K562 (cell line): ENCODE measurements around the gene TMEM270. TPM values are rescaled to one million over a fixed set of nuclear protein-coding genes. Genes with fewer than 3 reads are reported as not detected.

Source experiments
- CBX2 ChIP-seq: fragments of 200-600 bp; sonication (generic); IDR thresholded peaks from one replicate; pipeline ENCODE4 v1.6.1; 2012; ENCODE audit warnings: mild to moderate bottlenecking, low read length, inconsistent platforms; ENCODE audit not compliant: insufficient read depth, poor library complexity, severe bottlenecking
- CEBPB ChIP-seq: fragments of 450-650 bp; IDR thresholded peaks from 2 replicates; pipeline ENCODE4 v1.6.1; 2016; ENCODE audit warnings: missing genetic modification characterization, missing compliant biosample characterization
- GTF2A2 ChIP-seq: IDR thresholded peaks from 2 replicates; pipeline ENCODE4 v1.6.1; 2016; ENCODE audit warnings: mild to moderate bottlenecking, missing genetic modification characterization, missing compliant biosample characterization
- HNRNPUL1 ChIP-seq: fragments of 200-400 bp; formaldehyde crosslinking; IDR thresholded peaks from 2 replicates; pipeline ENCODE4 v1.6.1; 2017; ENCODE audit warnings: low read length
- IRF2 ChIP-seq: sonication (generic); formaldehyde crosslinking; IDR thresholded peaks from 2 replicates; pipeline ENCODE4 v1.8.1; 2022; ENCODE audit warnings: mild to moderate bottlenecking, missing genetic modification reagents
- KAT7 ChIP-seq: sonication (generic); formaldehyde crosslinking; IDR thresholded peaks from 2 replicates; pipeline ENCODE4 v1.8.0; 2022; ENCODE audit warnings: missing genetic modification reagents, mild to moderate bottlenecking, borderline replicate concordance
- NELFE ChIP-seq: IDR thresholded peaks from 2 replicates; pipeline ENCODE4 v1.6.1; 2011; ENCODE audit warnings: mild to moderate bottlenecking; ENCODE audit not compliant: insufficient read depth, insufficient read length
- POLR2AphosphoS2 ChIP-seq: IDR thresholded peaks from 2 replicates; pipeline ENCODE4 v1.6.1; 2012; ENCODE audit warnings: low read length, improper control_type of control experiment
- PYGO2 ChIP-seq: fragments of 450-650 bp; IDR thresholded peaks from 2 replicates; pipeline ENCODE4 v1.6.1; 2016; ENCODE audit warnings: mild to moderate bottlenecking, missing genetic modification characterization, moderate library complexity, missing compliant biosample characterization
- RBM22 ChIP-seq: fragments of 200-400 bp; formaldehyde crosslinking; IDR thresholded peaks from 2 replicates; pipeline ENCODE4 v1.6.1; 2018; ENCODE audit warnings: low read length, low read depth; ENCODE audit not compliant: poor library complexity, severe bottlenecking
- SMAD1 ChIP-seq: fragments of 150-350 bp; IDR thresholded peaks from 2 replicates; pipeline ENCODE4 v1.6.1; 2014; ENCODE audit warnings: low read length, low read depth; ENCODE audit not compliant: partially characterized antibody
- SMARCE1 ChIP-seq: fragments of 450-650 bp; IDR thresholded peaks from 2 replicates; pipeline ENCODE4 v1.7.1; 2016; ENCODE audit warnings: mild to moderate bottlenecking
- SP1 ChIP-seq: sonication (generic); formaldehyde crosslinking; IDR thresholded peaks from 2 replicates; pipeline ENCODE4 v1.8.1; 2022; ENCODE audit warnings: mild to moderate bottlenecking, missing genetic modification reagents
- UBTF ChIP-seq, 2 experiments: IDR thresholded peaks; 2 replicates each; pipeline ENCODE4 v1.6.1; 2012; ENCODE audit warnings: improper control_type of control experiment in 2 of 2, low read depth in 2 of 2, low read length in 2 of 2, borderline replicate concordance in 1 of 2
- ZC3H8 ChIP-seq: fragments of 450-650 bp; IDR thresholded peaks from 2 replicates; pipeline ENCODE4 v1.6.1; 2017
- ZNF586 ChIP-seq: fragments of 450-650 bp; formaldehyde crosslinking; conservative IDR thresholded peaks from 2 replicates; pipeline ENCODE4 v1.4.0; 2020; ENCODE audit warnings: mild to moderate bottlenecking, moderate library complexity
- polyA plus RNA-seq, 8 experiments: library from polyadenylated mRNA; depleted of rRNA in 4 of 8; stranded (reverse) in 5 of 8; unstranded in 3 of 8; fragments of >200 nt; fragmentation: Nextera tagmentation in 2 of 8; fragmentation: Illumina TruSeq in 1 of 8; extraction: Ambion mirVana in 2 of 8; extraction: Trizol in 1 of 8; gene quantifications; 2 replicates each; pipeline versions ENCODE4 v1.2.1 to v1.2.3, GENCODE V29; 2011 to 2014; ENCODE audit warnings: inconsistent platforms in 1 of 8, missing spikeins in 1 of 8
- total RNA-seq, 7 experiments: library from RNA; depleted of rRNA in 6 of 7; stranded (reverse); fragments of >200 nt in 6 of 7; fragmentation: Illumina TruSeq in 2 of 7; extraction: Trizol in 2 of 7; gene quantifications; 2 replicates each; pipeline versions ENCODE4 v1.2.1 to v1.2.3, GENCODE V29; 2011 to 2021; ENCODE audit warnings: low replicate concordance in 1 of 7
- TF ChIP-seq, protein P1 (sequence below): fragments of 450-650 bp; IDR thresholded peaks from 2 replicates; pipeline ENCODE4 v1.6.1; 2016
- TF ChIP-seq, protein P2 (sequence below): sonication (generic); formaldehyde crosslinking; IDR thresholded peaks from 2 replicates; pipeline ENCODE4 v1.8.0; 2023; ENCODE audit warnings: missing genetic modification reagents, mild to moderate bottlenecking, borderline replicate concordance
- TF ChIP-seq, protein P3 (sequence below): fragments of 250-450 bp; sonication (Bioruptor Pico); IDR thresholded peaks from 2 replicates; pipeline ENCODE4 v1.6.1; 2021; ENCODE audit warnings: mild to moderate bottlenecking

Gene TMEM270
- total and polyA plus RNA-seq, 9 of the 15 experiments (the other 6 are each of a cell fraction or from before 2014, with no cell fraction given), result not detected

GRCh38 chr7:73885975-73886798, 25.2 kb downstream of the TMEM270 start (continued):
- TF ChIP-seq RBM22 (no peak), GTF2A2 (tag) (no peak), HNRNPUL1 (no peak), CBX2 (no peak), SP1 (CRISPR knock-in tag) (peak; percentile 92), IRF2 (no peak), UBTF (IDR thresholded peaks at IDR 0.05; ENCODE audit: borderline replicate concordance in 1 of 2, low read depth in 2 of 2, low read length in 2 of 2) (no peak), PYGO2 (tag) (peak; percentile 95), ZNF586 (CRISPR knock-in tag) (peak; percentile 47; the same call in 1 of the 2 replicates), ZC3H8 (peak; percentile 50; the same call in 1 of the 2 replicates), SMAD1 (peak; percentile 99), POLR2AphosphoS2 (no peak), SMARCE1 (peak; percentile 100), NELFE (no peak), KAT7 (CRISPR knock-in tag) (no peak), CEBPB (peak; percentile 97)
- TF ChIP-seq, protein P1, sequence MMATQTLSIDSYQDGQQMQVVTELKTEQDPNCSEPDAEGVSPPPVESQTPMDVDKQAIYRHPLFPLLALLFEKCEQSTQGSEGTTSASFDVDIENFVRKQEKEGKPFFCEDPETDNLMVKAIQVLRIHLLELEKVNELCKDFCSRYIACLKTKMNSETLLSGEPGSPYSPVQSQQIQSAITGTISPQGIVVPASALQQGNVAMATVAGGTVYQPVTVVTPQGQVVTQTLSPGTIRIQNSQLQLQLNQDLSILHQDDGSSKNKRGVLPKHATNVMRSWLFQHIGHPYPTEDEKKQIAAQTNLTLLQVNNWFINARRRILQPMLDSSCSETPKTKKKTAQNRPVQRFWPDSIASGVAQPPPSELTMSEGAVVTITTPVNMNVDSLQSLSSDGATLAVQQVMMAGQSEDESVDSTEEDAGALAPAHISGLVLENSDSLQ, result peak; percentile 90
- TF ChIP-seq, protein P2, sequence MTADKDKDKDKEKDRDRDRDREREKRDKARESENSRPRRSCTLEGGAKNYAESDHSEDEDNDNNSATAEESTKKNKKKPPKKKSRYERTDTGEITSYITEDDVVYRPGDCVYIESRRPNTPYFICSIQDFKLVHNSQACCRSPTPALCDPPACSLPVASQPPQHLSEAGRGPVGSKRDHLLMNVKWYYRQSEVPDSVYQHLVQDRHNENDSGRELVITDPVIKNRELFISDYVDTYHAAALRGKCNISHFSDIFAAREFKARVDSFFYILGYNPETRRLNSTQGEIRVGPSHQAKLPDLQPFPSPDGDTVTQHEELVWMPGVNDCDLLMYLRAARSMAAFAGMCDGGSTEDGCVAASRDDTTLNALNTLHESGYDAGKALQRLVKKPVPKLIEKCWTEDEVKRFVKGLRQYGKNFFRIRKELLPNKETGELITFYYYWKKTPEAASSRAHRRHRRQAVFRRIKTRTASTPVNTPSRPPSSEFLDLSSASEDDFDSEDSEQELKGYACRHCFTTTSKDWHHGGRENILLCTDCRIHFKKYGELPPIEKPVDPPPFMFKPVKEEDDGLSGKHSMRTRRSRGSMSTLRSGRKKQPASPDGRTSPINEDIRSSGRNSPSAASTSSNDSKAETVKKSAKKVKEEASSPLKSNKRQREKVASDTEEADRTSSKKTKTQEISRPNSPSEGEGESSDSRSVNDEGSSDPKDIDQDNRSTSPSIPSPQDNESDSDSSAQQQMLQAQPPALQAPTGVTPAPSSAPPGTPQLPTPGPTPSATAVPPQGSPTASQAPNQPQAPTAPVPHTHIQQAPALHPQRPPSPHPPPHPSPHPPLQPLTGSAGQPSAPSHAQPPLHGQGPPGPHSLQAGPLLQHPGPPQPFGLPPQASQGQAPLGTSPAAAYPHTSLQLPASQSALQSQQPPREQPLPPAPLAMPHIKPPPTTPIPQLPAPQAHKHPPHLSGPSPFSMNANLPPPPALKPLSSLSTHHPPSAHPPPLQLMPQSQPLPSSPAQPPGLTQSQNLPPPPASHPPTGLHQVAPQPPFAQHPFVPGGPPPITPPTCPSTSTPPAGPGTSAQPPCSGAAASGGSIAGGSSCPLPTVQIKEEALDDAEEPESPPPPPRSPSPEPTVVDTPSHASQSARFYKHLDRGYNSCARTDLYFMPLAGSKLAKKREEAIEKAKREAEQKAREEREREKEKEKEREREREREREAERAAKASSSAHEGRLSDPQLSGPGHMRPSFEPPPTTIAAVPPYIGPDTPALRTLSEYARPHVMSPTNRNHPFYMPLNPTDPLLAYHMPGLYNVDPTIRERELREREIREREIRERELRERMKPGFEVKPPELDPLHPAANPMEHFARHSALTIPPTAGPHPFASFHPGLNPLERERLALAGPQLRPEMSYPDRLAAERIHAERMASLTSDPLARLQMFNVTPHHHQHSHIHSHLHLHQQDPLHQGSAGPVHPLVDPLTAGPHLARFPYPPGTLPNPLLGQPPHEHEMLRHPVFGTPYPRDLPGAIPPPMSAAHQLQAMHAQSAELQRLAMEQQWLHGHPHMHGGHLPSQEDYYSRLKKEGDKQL, result 0 out of 2 replicates have a peak, but pooled peaks have one; percentile 28
- TF ChIP-seq, protein P3, sequence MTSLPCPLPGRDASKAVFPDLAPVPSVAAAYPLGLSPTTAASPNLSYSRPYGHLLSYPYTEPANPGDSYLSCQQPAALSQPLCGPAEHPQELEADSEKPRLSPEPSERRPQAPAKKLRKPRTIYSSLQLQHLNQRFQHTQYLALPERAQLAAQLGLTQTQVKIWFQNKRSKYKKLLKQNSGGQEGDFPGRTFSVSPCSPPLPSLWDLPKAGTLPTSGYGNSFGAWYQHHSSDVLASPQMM (CRISPR knock-in tag), result no peak
